ENCODE results near the gene SCIN.

Gene SCIN

GRCh38 chr7:12625836-12626235, 55.3 kb downstream of the SCIN start:
- H3K4me2 ChIP-seq (ENCODE audit: low read length) = no peak overlapping the region
- no peaks in the 10 kb centered on the region for H3K27me3 ChIP-seq (ENCODE audit: control insufficient read depth, insufficient read depth, low read length)
- no peaks in the 10 kb centered on the region for H3K79me2 ChIP-seq
- no peaks in the 10 kb centered on the region for H3K9me3 ChIP-seq (ENCODE audit: control insufficient read depth, low read length)
- no peak overlapping the region for H3K4me3 ChIP-seq (ENCODE audit: low read depth, low read length)
- H3K36me3 ChIP-seq (ENCODE audit: control insufficient read depth, insufficient read depth, low read length) = no peaks in the 10 kb centered on the region
- no peak overlapping the region for H3K9ac ChIP-seq
- H3K4me1 ChIP-seq = no peaks in the 10 kb centered on the region
- H2AFZ ChIP-seq = no peak overlapping the region
- no peak for TF ChIP-seq CTCF (IDR thresholded peaks at IDR 0.05)
- H3K27ac ChIP-seq = no peak overlapping the region

- no peak overlapping the region for H3K27ac ChIP-seq
- no peak overlapping the region for H3K9ac ChIP-seq
- no peak overlapping the region for H2AFZ ChIP-seq
- no peaks in the 10 kb centered on the region for H3K27me3 ChIP-seq (ENCODE audit: control insufficient read depth, insufficient read depth, low read length)
- H3K4me1 ChIP-seq = no peaks in the 10 kb centered on the region
- no peaks in the 10 kb centered on the region for H3K9me3 ChIP-seq (ENCODE audit: control insufficient read depth, low read length)
- TF ChIP-seq CTCF (IDR thresholded peaks at IDR 0.05) = no peak
- H3K4me2 ChIP-seq (ENCODE audit: low read length) = no peak overlapping the region
- no peaks in the 10 kb centered on the region for H3K79me2 ChIP-seq
- no peaks in the 10 kb centered on the region for H3K36me3 ChIP-seq (ENCODE audit: control insufficient read depth, insufficient read depth, low read length)
- no peak overlapping the region for H3K4me3 ChIP-seq (ENCODE audit: low read depth, low read length)
Observed at GRCh38 chr7:12629816-12630512, 59.4 kb downstream of the SCIN start.

- Histone ChIP-seq H3K4me1 (no peaks in the 10 kb centered on the region), H3K4me2 (ENCODE audit: low read length) (no peak overlapping the region), H3K27me3 (ENCODE audit: control insufficient read depth, insufficient read depth, low read length) (no peaks in the 10 kb centered on the region), H3K36me3 (ENCODE audit: control insufficient read depth, insufficient read depth, low read length) (no peaks in the 10 kb centered on the region), H3K27ac (no peak overlapping the region), H2AFZ (no peak overlapping the region), H3K9me3 (ENCODE audit: control insufficient read depth, low read length) (no peaks in the 10 kb centered on the region), H3K4me3 (ENCODE audit: low read depth, low read length) (no peak overlapping the region), H3K79me2 (no peaks in the 10 kb centered on the region), H3K9ac (no peak overlapping the region)
- TF ChIP-seq CTCF (IDR thresholded peaks at IDR 0.05) = no peak
Observed at GRCh38 chr7:12630513-12630819, 59.9 kb downstream of the SCIN start.

- no peaks in the 10 kb centered on the region for H3K36me3 ChIP-seq (ENCODE audit: control insufficient read depth, insufficient read depth, low read length)
- H3K79me2 ChIP-seq = no peaks in the 10 kb centered on the region
- H3K4me3 ChIP-seq (ENCODE audit: low read depth, low read length) = no peak overlapping the region
- H3K9ac ChIP-seq = no peak overlapping the region
- no peaks in the 10 kb centered on the region for H3K27me3 ChIP-seq (ENCODE audit: control insufficient read depth, insufficient read depth, low read length)
- H3K27ac ChIP-seq = no peak overlapping the region
- H3K9me3 ChIP-seq (ENCODE audit: control insufficient read depth, low read length) = no peaks in the 10 kb centered on the region
- no peak for TF ChIP-seq CTCF (IDR thresholded peaks at IDR 0.05)
- H3K4me2 ChIP-seq (ENCODE audit: low read length) = no peak overlapping the region
- H3K4me1 ChIP-seq = no peaks in the 10 kb centered on the region
- no peak overlapping the region for H2AFZ ChIP-seq
Observed at GRCh38 chr7:12633582-12633981, 63.1 kb downstream of the SCIN start.

GRCh38 chr7:12635830-12636229, 65.3 kb downstream of the SCIN start:
- no peak overlapping the region for H2AFZ ChIP-seq
- H3K36me3 ChIP-seq (ENCODE audit: control insufficient read depth, insufficient read depth, low read length) = no peaks in the 10 kb centered on the region
- H3K4me3 ChIP-seq (ENCODE audit: low read depth, low read length) = no peak overlapping the region
- H3K4me2 ChIP-seq (ENCODE audit: low read length) = peak overlapping the region; percentile 24
- no peaks in the 10 kb centered on the region for H3K9me3 ChIP-seq (ENCODE audit: control insufficient read depth, low read length)
- H3K27me3 ChIP-seq (ENCODE audit: control insufficient read depth, insufficient read depth, low read length) = no peaks in the 10 kb centered on the region
- no peak overlapping the region for H3K27ac ChIP-seq
- TF ChIP-seq CTCF (IDR thresholded peaks at IDR 0.05) = no peak
- H3K4me1 ChIP-seq = no peaks in the 10 kb centered on the region
- no peaks in the 10 kb centered on the region for H3K79me2 ChIP-seq
- no peak overlapping the region for H3K9ac ChIP-seq
